ENCODE results near the gene HPSE2.
A peak's percentile ranks its signal among the peaks of the same experiment; 100 is the strongest.

HPSE2 gene

DNA sequence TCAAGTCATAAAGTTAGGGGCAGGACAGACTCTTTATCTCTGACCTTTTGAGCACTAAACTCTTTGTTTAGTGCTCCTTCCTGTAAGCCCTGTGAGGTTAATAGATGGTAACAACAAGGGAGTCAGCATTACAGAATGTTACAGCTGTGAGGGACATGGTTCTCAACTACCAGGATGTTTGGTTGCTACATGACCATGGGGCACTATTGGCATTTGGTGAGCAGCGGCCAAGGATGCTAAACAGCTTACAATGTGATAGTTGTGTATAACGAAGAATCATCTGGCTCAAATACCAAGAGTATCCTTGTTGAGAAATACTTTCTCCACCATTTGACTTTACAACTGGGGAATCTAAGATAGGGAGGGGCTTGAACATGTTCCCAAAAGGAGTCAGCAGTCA is 753.6 kb downstream of the HPSE2 start:
- DNase-seq: no peak

DNA sequence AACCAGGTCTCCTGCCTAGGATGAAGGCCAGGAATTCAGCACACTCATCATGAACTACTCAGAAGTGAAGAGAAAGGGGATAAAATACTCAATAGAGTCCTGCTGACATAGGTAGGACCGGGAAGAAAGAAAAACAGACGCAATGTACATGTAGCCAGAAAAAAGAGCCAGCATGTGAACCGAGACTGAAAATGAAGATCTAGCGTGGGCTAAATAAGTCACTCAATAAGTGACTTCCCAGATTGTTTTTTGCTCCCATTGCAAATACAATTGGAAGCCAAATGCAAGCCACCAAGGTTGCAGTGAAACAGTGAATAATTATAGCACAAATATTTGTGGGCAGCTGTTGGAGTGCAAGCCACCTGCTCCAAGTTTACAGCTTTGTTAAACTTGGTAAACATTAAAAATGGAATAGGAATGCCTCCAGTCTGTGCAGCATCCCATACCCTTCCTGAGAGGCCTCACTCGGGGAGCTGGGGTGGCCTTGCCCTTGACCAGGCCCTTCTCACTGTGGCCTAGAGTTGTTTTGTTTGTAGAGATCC is 754.2 kb downstream of the HPSE2 start:
- no peak for DNase-seq

GRCh38 chr10:98478430-98479222 is 757.0 kb downstream of the HPSE2 start:
- DNase-seq: no peak

DNA sequence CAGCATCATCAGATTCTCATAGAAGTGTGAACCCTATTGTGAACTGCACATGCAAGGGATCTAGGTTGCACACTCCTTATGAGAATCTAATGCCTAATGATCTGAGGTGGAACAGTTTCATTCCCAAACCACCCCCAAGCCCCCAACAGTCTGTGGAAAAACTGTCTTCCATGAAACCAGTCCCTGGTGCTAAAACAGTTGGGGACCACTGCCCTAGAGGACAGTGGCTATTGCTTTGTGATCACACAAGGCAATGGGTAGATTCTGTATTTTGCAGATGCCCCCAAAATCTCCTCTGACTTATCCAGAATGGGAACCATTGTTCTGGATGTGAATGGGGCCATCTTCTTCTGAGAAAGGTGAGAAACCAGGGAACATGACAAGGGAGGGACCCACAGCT is 757.8 kb downstream of the HPSE2 start:
- no peak for DNase-seq

GRCh38 chr10:98474628-98475027 is 761.0 kb downstream of the HPSE2 start:
- no peak for DNase-seq

DNA sequence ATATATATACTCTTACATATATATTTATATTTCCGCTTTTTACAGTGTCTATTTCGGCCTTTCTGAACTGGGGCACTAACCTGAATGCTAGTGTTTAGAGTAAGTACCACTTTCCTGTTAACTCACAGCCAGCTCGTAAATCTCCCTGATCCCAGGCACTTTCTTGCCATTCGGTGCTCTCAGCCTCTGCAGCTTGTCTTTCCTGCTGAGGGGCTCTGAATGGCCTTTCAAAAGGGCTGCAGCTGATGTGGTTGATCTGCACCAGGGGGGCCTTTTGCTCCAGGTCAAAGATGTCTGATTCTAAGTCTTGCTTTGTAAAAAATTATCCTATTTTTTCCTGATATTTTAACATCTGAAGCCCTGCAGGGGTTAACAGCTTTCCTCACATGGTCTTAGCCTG is 763.5 kb downstream of the HPSE2 start:
- no peak for DNase-seq

DNA sequence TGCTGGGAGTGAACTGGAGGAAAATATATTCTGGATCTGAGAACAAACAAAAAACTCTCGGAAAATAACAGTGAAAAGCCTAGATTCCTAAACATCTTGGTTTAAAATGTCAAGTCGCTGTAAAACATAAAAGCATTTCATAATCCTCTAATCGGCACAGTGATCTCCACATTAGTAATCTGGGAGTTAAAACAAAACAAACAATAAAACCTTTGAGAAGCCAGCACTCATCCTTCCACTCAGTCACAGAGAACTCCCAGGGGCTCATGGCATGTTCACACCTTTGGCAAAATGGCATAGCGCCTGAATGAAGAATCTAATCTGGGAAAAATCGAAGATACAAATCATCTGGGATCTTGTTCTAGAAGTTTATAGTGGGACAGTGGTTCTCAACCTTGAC is 764.8 kb downstream of the HPSE2 start:
- no peak for DNase-seq

- peak; percentile 43 for DNase-seq
Observed at GRCh38 chr10:98469001-98469931, 766.4 kb downstream of the HPSE2 start.

DNA sequence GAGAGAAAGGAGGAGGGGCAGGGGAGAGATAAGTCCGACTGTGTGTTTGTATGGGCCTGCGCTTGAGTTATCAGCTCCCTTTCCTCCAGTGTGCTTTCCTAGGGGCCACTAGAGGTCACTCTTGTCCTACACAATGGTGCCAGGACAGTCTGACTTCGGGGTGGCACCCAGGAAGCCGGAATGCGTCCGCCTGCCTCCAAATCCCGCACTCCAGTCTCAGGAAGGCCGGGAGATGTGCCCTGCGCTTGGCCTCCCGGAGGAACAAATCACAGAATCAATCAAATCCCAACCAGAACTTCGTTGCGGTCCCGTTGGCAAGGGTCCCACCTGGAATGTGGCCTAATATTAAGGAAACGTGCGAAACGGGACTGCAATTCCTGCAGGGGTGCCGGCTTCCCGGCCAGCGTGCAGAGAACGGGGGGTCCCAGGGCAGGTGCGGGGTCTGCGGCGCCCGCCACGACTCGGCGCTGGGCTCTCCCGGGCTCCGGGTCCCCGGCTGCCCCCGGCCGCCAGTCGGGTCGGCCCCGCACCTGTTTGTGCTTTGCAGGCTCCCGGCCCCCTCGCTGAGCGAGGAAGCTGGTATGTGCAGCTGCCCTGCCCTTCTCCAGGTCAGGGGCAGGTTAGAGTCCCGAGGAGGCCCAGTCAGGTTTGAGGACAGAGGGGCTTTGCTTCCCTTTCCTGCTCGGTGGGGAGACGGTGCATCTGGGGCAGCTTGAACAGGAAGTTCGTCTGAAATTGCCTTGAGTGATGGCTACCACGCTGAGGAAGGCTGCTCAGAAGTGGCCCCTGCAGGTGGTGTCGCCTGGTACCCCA is 767.9 kb downstream of the HPSE2 start:
- peak; percentile 85 for DNase-seq

- no peak for DNase-seq
Observed at GRCh38 chr10:98466861-98467505, 768.7 kb downstream of the HPSE2 start.

DNA sequence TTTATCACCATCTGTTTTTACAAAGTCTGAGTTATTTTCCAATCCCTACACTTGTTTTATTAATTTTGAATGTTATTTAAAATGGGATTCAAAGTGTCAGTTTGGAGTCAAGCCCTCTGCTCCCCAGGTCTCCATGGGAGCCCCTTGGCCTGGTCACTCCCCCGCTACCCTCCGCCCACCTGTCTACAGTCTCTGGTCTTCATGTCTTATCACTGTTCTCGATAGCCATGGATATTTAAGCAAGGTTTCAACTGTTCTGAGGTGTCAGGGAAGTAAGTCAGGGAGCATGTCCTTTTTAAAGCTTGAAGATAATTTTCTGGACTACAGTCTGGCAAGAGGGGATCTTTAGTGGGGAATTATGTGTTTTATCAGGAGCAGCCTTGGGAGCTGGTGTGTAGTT is 769.8 kb downstream of the HPSE2 start:
- DNase-seq: no peak

- DNase-seq: no peak
Observed at GRCh38 chr10:98463976-98464754, 771.5 kb downstream of the HPSE2 start.

GRCh38 chr10:98463016-98463415 is 772.6 kb downstream of the HPSE2 start:
- DNase-seq: no peak

DNA sequence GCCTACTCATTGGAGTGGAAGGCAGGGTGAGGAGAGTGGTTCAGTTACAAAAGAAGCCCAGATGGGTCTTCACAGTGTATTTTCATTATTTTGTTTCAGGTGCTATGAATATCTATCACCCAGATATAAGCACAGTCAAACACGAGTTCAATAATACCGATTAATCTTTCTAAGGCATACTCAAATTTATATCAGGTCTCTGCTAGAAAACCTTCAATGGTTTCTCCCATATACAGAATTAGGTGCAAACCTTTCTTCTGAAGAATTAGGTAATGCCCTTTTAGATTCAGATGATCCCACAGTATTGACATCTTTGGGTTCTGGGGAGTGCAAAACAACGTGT is 774.2 kb downstream of the HPSE2 start:
- no peak for DNase-seq

GRCh38 chr10:98460837-98461499 is 774.7 kb downstream of the HPSE2 start:
- DNase-seq: peak; percentile 95

DNA sequence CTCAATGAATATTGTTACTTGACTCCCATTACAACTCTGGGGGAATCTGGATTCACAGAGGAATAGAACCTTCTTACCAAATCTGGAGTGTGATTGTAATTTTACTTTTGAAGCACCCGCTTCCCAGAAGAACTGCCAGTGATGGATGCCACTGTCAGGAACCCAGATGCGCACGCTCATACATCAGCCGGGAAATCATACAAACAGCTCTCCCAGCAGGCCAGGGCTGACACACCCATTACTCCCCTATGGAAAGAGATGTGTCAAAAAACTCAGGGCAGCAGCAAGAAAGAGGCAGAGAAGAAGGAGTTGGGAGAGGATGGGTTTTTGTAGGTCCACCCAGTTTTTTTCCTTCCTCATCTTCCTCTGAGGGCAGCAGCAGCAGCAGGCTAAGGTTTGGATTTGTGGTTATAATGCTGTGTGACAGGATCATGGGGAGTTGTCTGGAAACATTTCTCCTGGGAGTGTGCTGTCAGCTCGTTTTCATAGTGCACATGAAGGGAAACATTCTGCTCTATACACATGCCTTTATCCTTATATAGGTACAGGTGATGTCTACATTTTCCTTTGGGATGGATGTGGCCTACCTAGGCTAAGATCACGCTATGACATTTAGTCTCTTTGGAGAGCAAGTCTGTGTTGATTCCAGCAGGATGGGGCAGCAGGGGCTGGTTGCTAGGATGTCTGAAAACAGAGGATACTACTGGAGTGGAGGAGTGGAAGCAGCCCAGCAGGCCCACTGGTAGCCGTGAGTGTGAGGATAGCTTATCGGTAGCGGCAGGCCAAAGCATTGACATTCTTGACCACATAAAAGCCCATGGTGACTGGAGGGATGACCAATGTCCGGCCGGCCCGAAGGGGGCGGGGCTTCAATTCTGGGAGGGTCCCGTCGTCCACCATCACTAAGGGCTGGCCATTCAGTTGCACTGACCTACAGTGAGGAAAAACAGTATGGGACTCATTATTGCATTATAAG is 776.6 kb downstream of the HPSE2 start:
- DNase-seq: no peak

- DNase-seq: no peak
Observed at GRCh38 chr10:98457721-98458120, 777.9 kb downstream of the HPSE2 start.

DNA sequence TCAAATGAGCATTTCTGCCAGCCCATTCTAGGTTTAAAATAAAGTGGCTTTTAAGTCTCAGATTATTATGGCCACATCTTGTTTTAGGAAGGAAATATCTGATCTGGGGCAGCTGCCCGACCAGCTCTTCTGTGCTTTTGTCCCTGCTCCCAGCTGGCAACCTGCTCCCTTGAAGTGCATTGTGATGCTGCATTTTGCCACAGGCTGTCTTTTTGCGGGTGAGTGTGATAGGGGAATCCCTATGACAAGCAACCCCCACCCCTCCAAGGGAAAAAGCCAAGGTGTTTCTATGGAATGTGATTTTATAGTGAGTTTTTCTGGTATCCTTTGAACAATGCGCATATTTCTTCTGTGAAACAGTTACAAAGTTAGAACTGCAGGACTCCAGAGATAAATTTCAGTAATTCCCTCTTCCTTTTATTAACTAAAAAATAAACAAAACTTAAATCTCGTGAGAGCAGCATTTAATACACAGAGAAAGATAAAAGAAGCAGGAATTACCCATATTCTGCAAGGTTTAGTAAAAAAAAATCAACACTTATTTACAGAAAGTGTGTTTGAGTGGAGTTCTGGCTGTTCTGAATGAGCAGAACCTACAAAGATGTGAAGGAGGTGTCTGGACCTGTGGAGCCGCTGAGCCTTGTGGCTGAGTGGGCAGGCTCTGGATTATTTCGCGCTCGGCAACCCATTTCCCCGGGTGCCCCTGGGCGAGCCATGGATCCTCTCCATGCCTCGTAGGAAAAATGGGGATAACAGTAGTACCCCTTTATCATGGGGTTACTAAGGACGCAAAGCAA is 778.8 kb downstream of the HPSE2 start:
- DNase-seq: no peak

- no peak for DNase-seq
Observed at GRCh38 chr10:98456043-98456570, 779.5 kb downstream of the HPSE2 start.
